Peyer's patch (tissue), 4 donors: ENCODE measurements around the gene NHSL1.

Experiments used
- POLR2A ChIP-seq, 2 donors: fragments of 450-650 bp; IDR thresholded peaks; one replicate each; pipeline ENCODE4 v1.5.1; 2017; ENCODE audit warnings: antibody characterized with exemption in 2 of 2, mild to moderate bottlenecking in 2 of 2, moderate library complexity in 2 of 2
- TF ChIP-seq, protein P1 (sequence below), 6 experiments: fragments of 450-650 bp in 4 of 6; fragments of 200-600 bp in 2 of 6; sonication (generic) in 1 of 6; IDR thresholded peaks; one replicate each; pipeline ENCODE4 v1.5.1; 2017 to 2019; ENCODE audit warnings: antibody characterized with exemption in 6 of 6, mild to moderate bottlenecking in 3 of 6, moderate library complexity in 1 of 6

GRCh38 chr6:138487102-138487604 lies 12.1 kb downstream of the NHSL1 start:
- TF ChIP-seq, protein P1, sequence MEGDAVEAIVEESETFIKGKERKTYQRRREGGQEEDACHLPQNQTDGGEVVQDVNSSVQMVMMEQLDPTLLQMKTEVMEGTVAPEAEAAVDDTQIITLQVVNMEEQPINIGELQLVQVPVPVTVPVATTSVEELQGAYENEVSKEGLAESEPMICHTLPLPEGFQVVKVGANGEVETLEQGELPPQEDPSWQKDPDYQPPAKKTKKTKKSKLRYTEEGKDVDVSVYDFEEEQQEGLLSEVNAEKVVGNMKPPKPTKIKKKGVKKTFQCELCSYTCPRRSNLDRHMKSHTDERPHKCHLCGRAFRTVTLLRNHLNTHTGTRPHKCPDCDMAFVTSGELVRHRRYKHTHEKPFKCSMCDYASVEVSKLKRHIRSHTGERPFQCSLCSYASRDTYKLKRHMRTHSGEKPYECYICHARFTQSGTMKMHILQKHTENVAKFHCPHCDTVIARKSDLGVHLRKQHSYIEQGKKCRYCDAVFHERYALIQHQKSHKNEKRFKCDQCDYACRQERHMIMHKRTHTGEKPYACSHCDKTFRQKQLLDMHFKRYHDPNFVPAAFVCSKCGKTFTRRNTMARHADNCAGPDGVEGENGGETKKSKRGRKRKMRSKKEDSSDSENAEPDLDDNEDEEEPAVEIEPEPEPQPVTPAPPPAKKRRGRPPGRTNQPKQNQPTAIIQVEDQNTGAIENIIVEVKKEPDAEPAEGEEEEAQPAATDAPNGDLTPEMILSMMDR (IDR thresholded peaks at IDR 0.05): no peak
- no peak for TF ChIP-seq POLR2A (IDR thresholded peaks at IDR 0.05)
